DOHH2 (cell line): ENCODE measurements around the gene HEATR5A.

Experiments used
- CTCF ChIP-seq: fragments of 200-600 bp; sonication (generic); IDR thresholded peaks from one replicate; pipeline ENCODE4 v1.5.1; 2014; ENCODE audit warnings: antibody characterized with exemption, mild to moderate bottlenecking, low read depth, low read length; ENCODE audit not compliant: poor library complexity, severe bottlenecking
- EZH2phosphoT487 ChIP-seq: fragments of 200-600 bp; sonication (generic); IDR thresholded peaks from 2 replicates; pipeline ENCODE4 v1.6.1; 2017; ENCODE audit warnings: borderline replicate concordance, mild to moderate bottlenecking, antibody characterized with exemption, low read length, moderate library complexity, mixed read lengths

- no peak for TF ChIP-seq CTCF
- no peak for TF ChIP-seq EZH2phosphoT487
Measured at GRCh38 chr14:31244626-31245025, 175.7 kb downstream of the HEATR5A start.
